ENCODE measurements around the gene EPS8L2. TPM values are rescaled to one million over a fixed set of nuclear protein-coding genes. Genes with fewer than 3 reads are reported as not detected.

The EPS8L2 gene
- total and polyA plus RNA-seq, 2 donors (not counting 1 experiment from before 2014, with no cell fraction given): 13.9 to 22.7 TPM

- no peaks in the 10 kb centered on the region for H3K9me3 Mint-ChIP-seq (ENCODE audit: insufficient read depth)
- no peaks in the 10 kb centered on the region for H3K9me3 ChIP-seq (ENCODE audit: control extremely low read depth in 1 of 3, control insufficient read depth in 2 of 3, insufficient read depth in 1 of 3, low read length in 2 of 3)
- no peak overlapping the region for H3K27ac ChIP-seq (ENCODE audit: low read length in 2 of 2)
- ATAC-seq (ENCODE audit: low read depth) (no peak), DNase-seq (no peak)
- H3K4me3 Mint-ChIP-seq: no peak overlapping the region
- peak overlapping the region; percentile 10 for H3K27ac Mint-ChIP-seq
- H3K27me3 ChIP-seq (replicated peaks in 1 of 4; ENCODE audit: control extremely low read depth in 1 of 4, control insufficient read depth in 3 of 4, insufficient read depth in 4 of 4, low read length in 3 of 4): no peaks in the 10 kb centered on the region
- no peak overlapping the region for H3K9ac ChIP-seq (ENCODE audit: low read length)
- no peak overlapping the region for H3K4me2 ChIP-seq (replicated peaks; ENCODE audit: low read depth, low read length, poor library complexity, severe bottlenecking)
- CTCF ChIA-PET: interaction anchor here (0.7 kb wide), 1 partner anchor 457 kb away, joined by 3 read pairs; no protein-coding TSS in a partner anchor
- peaks cover 19% of the 10 kb centered on the region for H4K20me1 ChIP-seq (ENCODE audit: control insufficient read depth, insufficient read depth, low read length, poor library complexity, severe bottlenecking)
- no peaks in the 10 kb centered on the region for H3K27me3 Mint-ChIP-seq
- peaks cover 3% of the 10 kb centered on the region for H3K79me2 ChIP-seq (ENCODE audit: control insufficient read depth, insufficient read depth, low read length)
- H3K36me3 ChIP-seq (replicated peaks in 1 of 2; ENCODE audit: control extremely low read depth in 1 of 2, control insufficient read depth in 1 of 2, extremely low read depth in 1 of 2, insufficient read depth in 2 of 2, low read length in 1 of 2): peaks cover 4 to 55% of the 10 kb centered on the region in 2 experiments
- H3K4me1 ChIP-seq (ENCODE audit: control insufficient read depth in 2 of 2, insufficient read depth in 2 of 2, low read length in 2 of 2): no peaks in the 10 kb centered on the region
- H2AFZ ChIP-seq (ENCODE audit: insufficient read depth, low read depth, low read length, poor library complexity, severe bottlenecking): no peak overlapping the region
- 60% methylated on average over 7 of the region's 10 CpGs for WGBS (ENCODE audit: insufficient coverage)
- H3K4me3 ChIP-seq (ENCODE audit: control extremely low read depth in 1 of 5, extremely low read depth in 1 of 5, insufficient read depth in 1 of 5, low read depth in 2 of 5, low read length in 4 of 5): no peak overlapping the region
- intact Hi-C loops (cut with micrococcal nuclease): no loop called here
- peaks cover 2% of the 10 kb centered on the region for H3K4me1 Mint-ChIP-seq
- POLR2A ChIA-PET: no interaction called here
- TF ChIP-seq EZH2 (IDR thresholded peaks at IDR 0.05; ENCODE audit: borderline replicate concordance, insufficient read depth, low read depth, low read length, poor library complexity, severe bottlenecking) (no peak), CTCF (IDR thresholded peaks at IDR 0.05) (no peak)
These were observed 56.5 kb downstream of the EPS8L2 start for GRCh38 chr11:762421-763072.

GRCh38 chr11:763073-763463 is 57.0 kb downstream of the EPS8L2 start:
- ATAC-seq (ENCODE audit: low read depth) (no peak), DNase-seq (no peak)
- H2AFZ ChIP-seq (ENCODE audit: insufficient read depth, low read depth, low read length, poor library complexity, severe bottlenecking): no peak overlapping the region
- TF ChIP-seq CTCF (IDR thresholded peaks at IDR 0.05) (no peak), EZH2 (IDR thresholded peaks at IDR 0.05; ENCODE audit: borderline replicate concordance, insufficient read depth, low read depth, low read length, poor library complexity, severe bottlenecking) (no peak)
- intact Hi-C loops (cut with micrococcal nuclease): no loop called here
- CTCF ChIA-PET: interaction anchor here (1.6 to 1.9 kb wide), 2 partner anchors 13 to 15 kb away, joined by 7 to 9 read pairs; partner anchors contain the start of gene TALDO1
- no peak overlapping the region for H3K9ac ChIP-seq (ENCODE audit: low read length)
- WGBS (ENCODE audit: insufficient coverage): 96% methylated on average over 9 of the region's 24 CpGs
- H3K4me2 ChIP-seq (replicated peaks; ENCODE audit: low read depth, low read length, poor library complexity, severe bottlenecking): no peak overlapping the region
- Mint-ChIP-seq H3K4me3 (no peak overlapping the region), H3K27me3 (no peaks in the 10 kb centered on the region), H3K27ac (no peak overlapping the region), H3K9me3 (ENCODE audit: insufficient read depth) (no peaks in the 10 kb centered on the region), H3K4me1 (peaks cover 2% of the 10 kb centered on the region)
- H3K27me3 ChIP-seq (replicated peaks in 1 of 4; ENCODE audit: control extremely low read depth in 1 of 4, control insufficient read depth in 3 of 4, insufficient read depth in 4 of 4, low read length in 3 of 4): no peaks in the 10 kb centered on the region
- POLR2A ChIA-PET: interaction anchor here (0.5 to 0.7 kb wide), 3 partner anchors 20 to 208 kb away, joined by 3 to 4 read pairs (median 4); no protein-coding TSS in a partner anchor
- no peak overlapping the region for H3K4me3 ChIP-seq (ENCODE audit: control extremely low read depth in 1 of 5, extremely low read depth in 1 of 5, insufficient read depth in 1 of 5, low read depth in 2 of 5, low read length in 4 of 5)
- H4K20me1 ChIP-seq (ENCODE audit: control insufficient read depth, insufficient read depth, low read length, poor library complexity, severe bottlenecking): peaks cover 17% of the 10 kb centered on the region
- no peak overlapping the region for H3K27ac ChIP-seq (ENCODE audit: low read length in 2 of 2)
- no peaks in the 10 kb centered on the region for H3K9me3 ChIP-seq (ENCODE audit: control extremely low read depth in 1 of 3, control insufficient read depth in 2 of 3, insufficient read depth in 1 of 3, low read length in 2 of 3)
- no peaks in the 10 kb centered on the region for H3K79me2 ChIP-seq (ENCODE audit: control insufficient read depth, insufficient read depth, low read length)
- H3K4me1 ChIP-seq (ENCODE audit: control insufficient read depth in 2 of 2, insufficient read depth in 2 of 2, low read length in 2 of 2): no peaks in the 10 kb centered on the region
- peaks cover 4 to 53% of the 10 kb centered on the region in 2 experiments for H3K36me3 ChIP-seq (replicated peaks in 1 of 2; ENCODE audit: control extremely low read depth in 1 of 2, control insufficient read depth in 1 of 2, extremely low read depth in 1 of 2, insufficient read depth in 2 of 2, low read length in 1 of 2)
